Posterior vena cava (tissue), 2 donors: Measurements from ENCODE around the gene DDX23. TPM values are rescaled to one million over a fixed set of nuclear protein-coding genes. Genes with fewer than 3 reads are reported as not detected.

Source experiments
- DNase-seq: peaks from one replicate; pipeline ENCODE4 v3.0.0-alpha.2; 2020; ENCODE audit warnings: low spot score
- intact Hi-C, 2 donors: fragments of 100-400 bp; cut with DNase I; formaldehyde crosslinking; loops; one replicate each; pipeline versions ENCODE4 v1.14.1 to v1.14.2; 2022 to 2023
- total RNA-seq, 2 donors: library from RNA; stranded (reverse); fragmentation: NEBNext Ultra II Directional; extraction: Animal tissue kit (Norgen Biotek cat#: 25700); gene quantifications; one replicate each; pipeline ENCODE4 v1.2.1, GENCODE V29; 2021
- donor health status: DM: yes; HTN: yes; CAD: no.
- donor health status: DM: yes; HTN: yes; CAD: no.

DDX23 gene
- total RNA-seq, 2 donors from 2014 or later: 40.7 to 48.6 TPM

DNA sequence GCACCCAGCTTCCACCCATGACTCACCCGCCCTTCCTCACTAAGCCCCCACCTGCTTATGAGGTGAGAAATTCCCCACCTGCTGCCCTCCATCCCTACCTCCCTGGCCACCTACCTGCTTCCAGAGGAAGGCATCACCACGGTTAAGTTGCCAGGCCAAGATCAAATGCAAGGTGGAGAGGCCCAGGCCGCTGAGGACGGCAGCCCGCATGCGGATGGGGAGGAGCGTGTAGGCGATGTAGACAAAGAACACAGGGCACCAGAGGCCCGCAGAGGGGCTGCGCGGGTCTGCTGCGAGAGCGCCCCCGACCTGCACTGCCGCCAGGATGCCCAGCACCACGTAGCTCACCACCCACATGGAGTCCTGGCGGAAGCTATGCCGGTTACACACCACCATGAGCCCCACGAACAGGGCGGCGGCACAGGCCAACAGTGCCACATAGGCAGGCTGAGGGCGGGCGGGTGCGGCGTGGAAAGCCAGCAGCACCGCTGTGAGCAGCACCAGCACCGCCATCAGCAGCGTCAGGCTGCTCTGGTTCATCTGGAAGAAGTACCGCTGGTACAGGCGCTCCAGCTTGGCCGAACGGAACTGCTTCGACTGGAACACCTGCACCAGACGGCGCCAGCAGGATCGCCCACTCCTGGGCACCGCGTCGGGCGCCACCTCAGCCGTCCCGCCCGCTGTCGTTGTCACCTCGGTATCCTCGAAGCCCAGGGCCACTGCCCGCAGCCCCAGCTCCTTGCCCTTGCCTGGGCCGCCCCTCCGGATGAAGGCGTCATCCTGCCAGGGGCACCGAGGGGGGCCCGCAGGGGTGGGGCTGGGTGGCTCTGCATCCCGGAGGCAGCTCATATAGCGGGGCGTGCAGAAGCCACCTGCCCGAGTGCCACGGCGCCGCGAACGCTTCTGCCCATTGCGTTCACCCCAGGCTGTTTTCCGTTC, 69.2 kb downstream of the DDX23 start:
- intact Hi-C loops: no loop called here
- DNase-seq: no peak

DNA sequence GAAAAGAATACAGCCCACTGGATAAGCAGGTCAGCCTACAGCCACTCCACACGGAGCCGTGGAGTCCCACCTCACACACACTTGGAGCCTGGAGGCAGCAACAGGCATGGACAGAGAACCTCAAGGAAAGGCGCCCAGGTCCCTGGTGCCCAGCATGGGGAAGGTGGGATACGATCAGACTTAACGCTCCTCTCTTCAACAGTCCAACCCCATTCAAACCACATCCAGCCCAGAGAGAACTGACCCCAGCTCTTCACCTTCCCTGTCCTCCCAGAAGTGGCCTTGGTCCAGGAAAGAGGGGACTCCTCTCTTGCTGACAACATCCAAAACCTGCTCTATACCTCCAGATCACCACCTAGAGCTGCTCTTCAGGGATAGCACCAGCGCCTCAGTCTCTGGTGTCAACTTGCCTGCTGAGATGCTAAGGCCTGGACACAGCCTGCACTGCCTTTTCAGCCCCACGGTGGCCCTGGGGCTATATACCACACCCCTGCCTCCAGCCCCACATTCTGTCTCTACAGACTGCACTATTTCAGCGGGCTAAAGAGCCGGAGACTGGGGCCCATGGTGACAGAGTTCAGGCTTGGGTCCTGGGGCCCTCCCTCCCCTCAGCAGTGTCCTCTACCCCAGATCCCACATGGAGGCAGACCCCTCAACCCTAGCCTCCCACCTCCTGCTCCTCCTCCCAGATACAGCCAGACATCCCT, 70.1 kb downstream of the DDX23 start:
- intact Hi-C loops: no loop called here
- DNase-seq: no peak

DNA sequence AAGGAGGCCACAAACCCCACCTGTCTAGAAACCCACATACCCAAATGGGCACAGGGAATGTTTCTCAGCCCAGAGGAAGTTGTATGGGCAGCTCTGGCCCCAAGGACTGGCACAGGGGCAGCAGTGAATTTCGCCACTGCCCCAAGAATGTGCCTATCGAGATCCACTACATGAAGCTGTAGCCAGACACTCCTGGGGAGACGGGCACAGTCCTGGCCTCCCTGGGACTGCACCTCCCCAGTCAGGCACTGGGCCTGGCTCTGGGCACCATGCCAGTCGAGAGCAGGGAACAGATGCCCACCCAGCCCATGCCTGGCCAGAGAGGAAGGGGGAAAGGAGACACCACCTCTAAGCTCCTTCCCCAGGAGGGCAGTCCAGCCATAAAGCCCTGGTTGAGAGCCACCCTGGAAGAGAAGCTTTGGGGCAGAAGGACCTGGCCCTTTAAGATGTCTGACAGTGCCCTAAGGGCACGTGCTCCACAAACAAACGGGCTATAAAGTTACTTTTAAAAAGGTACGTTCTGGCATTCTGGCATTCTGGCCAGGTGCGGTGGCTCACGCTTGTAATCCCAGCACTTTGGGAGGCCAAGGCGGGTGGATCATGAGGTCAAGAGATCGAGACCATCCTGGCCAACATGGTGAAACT, 71.5 kb downstream of the DDX23 start:
- intact Hi-C loops: no loop called here

DNA sequence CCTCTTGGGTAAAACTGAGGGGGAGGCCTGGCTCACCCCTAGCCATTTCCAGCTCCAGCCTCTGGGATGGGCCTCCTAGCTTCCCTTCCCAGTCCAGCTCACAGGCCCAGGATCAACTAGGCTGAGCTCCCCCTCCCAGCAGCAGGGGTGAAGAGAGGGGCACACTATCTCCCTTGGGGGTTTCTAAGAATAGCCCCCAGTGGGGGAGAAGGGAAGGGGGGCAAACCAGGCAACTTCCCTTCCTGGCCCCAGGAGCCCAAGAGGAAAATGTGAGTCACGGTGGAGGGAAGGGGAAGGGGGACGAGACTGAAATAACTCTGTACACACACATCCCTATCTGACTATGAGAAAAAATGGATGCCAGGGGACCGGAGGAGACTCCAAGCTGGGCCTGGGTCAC, 72.1 kb downstream of the DDX23 start:
- peak; percentile 89 for DNase-seq
- intact Hi-C loops: loop anchor here in 1 of 2 donors (5.0 kb wide), 1 partner anchor 823 kb away; no protein-coding TSS in a partner anchor

More for the DNA sequence above, 71.5 kb downstream of the DDX23 start:
- DNase-seq: no peak

Other genes starting within 250 kb of the DDX23 start
- 10 to 100 TPM; 21.1 to 24.0 TPM for gene KANSL2, start 169.9 kb downstream of the DDX23 start, total RNA-seq
- 10 to 100 TPM; 25.9 to 26.7 TPM for gene CCNT1, start 135.5 kb downstream of the DDX23 start, total RNA-seq
- 10 to 100 TPM; 31.6 to 39.2 TPM for gene ADCY6, start 63.1 kb downstream of the DDX23 start, total RNA-seq
- gene CACNB3, start 33.7 kb downstream of the DDX23 start, total RNA-seq: 10 to 100 TPM; 11.8 to 23.8 TPM
- gene RND1, start 13.7 kb upstream of the DDX23 start, total RNA-seq: under 1 TPM; 0.29 to 0.32 TPM
- 10 to 100 TPM; 26.9 to 34.2 TPM for gene FKBP11, start 73.3 kb upstream of the DDX23 start, total RNA-seq
- 100 to 1,000 TPM; 127 to 130 TPM for gene ARF3, start 105.3 kb upstream of the DDX23 start, total RNA-seq
- 1 to 10 TPM in 1 of 2 donors, under 1 TPM in 1; 0.33 to 4.0 TPM for gene WNT10B, start 119.6 kb upstream of the DDX23 start, total RNA-seq
- gene WNT1, start 126.2 kb upstream of the DDX23 start, total RNA-seq: not detected
- not detected for gene DDN, start 147.2 kb upstream of the DDX23 start, total RNA-seq
- gene PRKAG1, start 166.6 kb upstream of the DDX23 start, total RNA-seq: 10 to 100 TPM; 52.2 to 57.3 TPM
- gene KMT2D, start 208.6 kb upstream of the DDX23 start, total RNA-seq: 10 to 100 TPM; 59.5 to 63.3 TPM
- gene RHEBL1, start 217.8 kb upstream of the DDX23 start, total RNA-seq: under 1 TPM in 1 of 2 donors, not detected in 1; 0.38 TPM
- gene DHH, start 242.6 kb upstream of the DDX23 start, total RNA-seq: 1 to 10 TPM in 1 of 2 donors, under 1 TPM in 1; 0.93 to 2.7 TPM